ENCODE results near the gene ALDOA. TPM values are rescaled to one million over a fixed set of nuclear protein-coding genes. Genes with fewer than 3 reads are reported as not detected.

ALDOA gene
- total and polyA plus RNA-seq, 10 of the 15 experiments (the other 5 are each of a cell fraction or from before 2014, with no cell fraction given), result 218 to 2,339 (median 1,095) TPM

GRCh38 chr16:30065102-30065942, at the start of gene ALDOA (continued):
- no peak for TF ChIP-seq HDAC2 (IDR thresholded peaks at IDR 0.05)
- TF ChIP-seq, protein P1, sequence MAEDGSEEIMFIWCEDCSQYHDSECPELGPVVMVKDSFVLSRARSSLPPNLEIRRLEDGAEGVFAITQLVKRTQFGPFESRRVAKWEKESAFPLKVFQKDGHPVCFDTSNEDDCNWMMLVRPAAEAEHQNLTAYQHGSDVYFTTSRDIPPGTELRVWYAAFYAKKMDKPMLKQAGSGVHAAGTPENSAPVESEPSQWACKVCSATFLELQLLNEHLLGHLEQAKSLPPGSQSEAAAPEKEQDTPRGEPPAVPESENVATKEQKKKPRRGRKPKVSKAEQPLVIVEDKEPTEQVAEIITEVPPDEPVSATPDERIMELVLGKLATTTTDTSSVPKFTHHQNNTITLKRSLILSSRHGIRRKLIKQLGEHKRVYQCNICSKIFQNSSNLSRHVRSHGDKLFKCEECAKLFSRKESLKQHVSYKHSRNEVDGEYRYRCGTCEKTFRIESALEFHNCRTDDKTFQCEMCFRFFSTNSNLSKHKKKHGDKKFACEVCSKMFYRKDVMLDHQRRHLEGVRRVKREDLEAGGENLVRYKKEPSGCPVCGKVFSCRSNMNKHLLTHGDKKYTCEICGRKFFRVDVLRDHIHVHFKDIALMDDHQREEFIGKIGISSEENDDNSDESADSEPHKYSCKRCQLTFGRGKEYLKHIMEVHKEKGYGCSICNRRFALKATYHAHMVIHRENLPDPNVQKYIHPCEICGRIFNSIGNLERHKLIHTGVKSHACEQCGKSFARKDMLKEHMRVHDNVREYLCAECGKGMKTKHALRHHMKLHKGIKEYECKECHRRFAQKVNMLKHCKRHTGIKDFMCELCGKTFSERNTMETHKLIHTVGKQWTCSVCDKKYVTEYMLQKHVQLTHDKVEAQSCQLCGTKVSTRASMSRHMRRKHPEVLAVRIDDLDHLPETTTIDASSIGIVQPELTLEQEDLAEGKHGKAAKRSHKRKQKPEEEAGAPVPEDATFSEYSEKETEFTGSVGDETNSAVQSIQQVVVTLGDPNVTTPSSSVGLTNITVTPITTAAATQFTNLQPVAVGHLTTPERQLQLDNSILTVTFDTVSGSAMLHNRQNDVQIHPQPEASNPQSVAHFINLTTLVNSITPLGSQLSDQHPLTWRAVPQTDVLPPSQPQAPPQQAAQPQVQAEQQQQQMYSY (CRISPR knock-in tag; IDR thresholded peaks at IDR 0.05), result no peak
- TF ChIP-seq SRF (IDR thresholded peaks at IDR 0.05; ENCODE audit: low read depth in 2 of 2, low read length in 2 of 2), result peak; percentile 92 to 97
- no peak; the same call in 1 of the 2 replicates for TF ChIP-seq MLLT1 (IDR thresholded peaks at IDR 0.05)
- 0 out of 2 replicates have a peak, but pooled peaks have one; percentile 3 for TF ChIP-seq YY1 (IDR thresholded peaks at IDR 0.05; ENCODE audit: low read depth, low read length)
- peak; percentile 82 for TF ChIP-seq ELK1 (IDR thresholded peaks at IDR 0.05; ENCODE audit: low read depth, low read length)
- peak; percentile 88 to 93 for TF ChIP-seq IKZF2 (IDR thresholded peaks at IDR 0.05)
- TF ChIP-seq NR2F1 (conservative IDR thresholded peaks at IDR 0.05), result peak; percentile 54
- TF ChIP-seq TBL1XR1 (IDR thresholded peaks at IDR 0.05; ENCODE audit: low read depth, low read length), result peak; percentile 77
- TF ChIP-seq KLF5 (IDR thresholded peaks at IDR 0.05; ENCODE audit: partially characterized antibody), result peak; percentile 71
- peak in 1 of 2 experiments; percentile 76; a peak in 2 of 4 replicates for TF ChIP-seq ETV6 (conservative IDR thresholded peaks at IDR 0.05 in 1 of 2, IDR thresholded peaks at IDR 0.05 in 1 of 2; ENCODE audit: borderline replicate concordance in 1 of 2, low read depth in 1 of 2)
- TF ChIP-seq NKRF (conservative IDR thresholded peaks at IDR 0.05), result peak; percentile 91
- TF ChIP-seq, protein P2, sequence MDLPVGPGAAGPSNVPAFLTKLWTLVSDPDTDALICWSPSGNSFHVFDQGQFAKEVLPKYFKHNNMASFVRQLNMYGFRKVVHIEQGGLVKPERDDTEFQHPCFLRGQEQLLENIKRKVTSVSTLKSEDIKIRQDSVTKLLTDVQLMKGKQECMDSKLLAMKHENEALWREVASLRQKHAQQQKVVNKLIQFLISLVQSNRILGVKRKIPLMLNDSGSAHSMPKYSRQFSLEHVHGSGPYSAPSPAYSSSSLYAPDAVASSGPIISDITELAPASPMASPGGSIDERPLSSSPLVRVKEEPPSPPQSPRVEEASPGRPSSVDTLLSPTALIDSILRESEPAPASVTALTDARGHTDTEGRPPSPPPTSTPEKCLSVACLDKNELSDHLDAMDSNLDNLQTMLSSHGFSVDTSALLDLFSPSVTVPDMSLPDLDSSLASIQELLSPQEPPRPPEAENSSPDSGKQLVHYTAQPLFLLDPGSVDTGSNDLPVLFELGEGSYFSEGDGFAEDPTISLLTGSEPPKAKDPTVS (IDR thresholded peaks at IDR 0.05; ENCODE audit: low read depth, low read length), result no peak
- TF ChIP-seq, protein P3, sequence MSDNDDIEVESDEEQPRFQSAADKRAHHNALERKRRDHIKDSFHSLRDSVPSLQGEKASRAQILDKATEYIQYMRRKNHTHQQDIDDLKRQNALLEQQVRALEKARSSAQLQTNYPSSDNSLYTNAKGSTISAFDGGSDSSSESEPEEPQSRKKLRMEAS (IDR thresholded peaks at IDR 0.05; ENCODE audit: low read depth, low read length), result peak; percentile 91
- no peak for TF ChIP-seq ZNF384 (IDR thresholded peaks at IDR 0.05; ENCODE audit: borderline replicate concordance, low read depth, low read length)

All from GM12878 (cell line).